Breast epithelium (tissue), 4 donors: ENCODE data around the gene SF3A1. TPM values are rescaled to one million over a fixed set of nuclear protein-coding genes. Genes with fewer than 3 reads are reported as not detected.

Source experiments
- DNase-seq, 2 donors: peaks; one replicate each; pipeline ENCODE4 v3.0.0-alpha.2; 2019; ENCODE audit warnings: low spot score in 2 of 2
- H3K27ac ChIP-seq, 2 donors: fragments of 200-600 bp; sonication (generic) in 1 of 2; one replicate each; pipeline ENCODE4 v1.5.1; 2016 to 2019; ENCODE audit warnings: mild to moderate bottlenecking in 1 of 2
- H3K27me3 ChIP-seq, 2 donors: fragments of 200-600 bp; sonication (generic) in 1 of 2; one replicate each; pipeline versions ENCODE4 v1.5.1 to v1.6.0; 2017 to 2019; ENCODE audit warnings: control low read depth in 1 of 2, mild to moderate bottlenecking in 1 of 2
- H3K36me3 ChIP-seq: fragments of 200-600 bp; one replicate; pipeline ENCODE4 v1.5.1; 2019
- H3K4me1 ChIP-seq, 2 donors: fragments of 200-600 bp; sonication (generic); one replicate each; pipeline ENCODE4 v1.5.1; 2016 to 2019; ENCODE audit warnings: control low read depth in 1 of 2
- H3K4me3 ChIP-seq, 3 donors: fragments of 200-600 bp; sonication (generic); 1 replicate in 2 of 3; 2 replicates in 1 of 3; pipeline ENCODE4 v1.5.1; 2016 to 2019; ENCODE audit warnings: mild to moderate bottlenecking in 3 of 3, moderate library complexity in 2 of 3
- H3K9me3 ChIP-seq, 2 donors: fragments of 200-600 bp; sonication (generic) in 1 of 2; one replicate each; pipeline ENCODE4 v1.5.1; 2016 to 2019; ENCODE audit warnings: control low read depth in 1 of 2
- CTCF ChIP-seq, 3 donors: fragments of 450-650 bp; IDR thresholded peaks; one replicate each; pipeline ENCODE4 v1.5.1; 2016 to 2017; ENCODE audit warnings: antibody characterized with exemption in 3 of 3, mild to moderate bottlenecking in 3 of 3, moderate library complexity in 3 of 3
- POLR2A ChIP-seq: fragments of 450-650 bp; IDR thresholded peaks from one replicate; pipeline ENCODE4 v1.6.1; 2016; ENCODE audit warnings: antibody characterized with exemption, mild to moderate bottlenecking, moderate library complexity
- POLR2AphosphoS5 ChIP-seq, 3 donors: sonication (generic); formaldehyde crosslinking; IDR thresholded peaks; one replicate each; pipeline ENCODE4 v1.6.1; 2017; ENCODE audit warnings: antibody characterized with exemption in 3 of 3
- intact Hi-C: fragments of 100-400 bp; cut with DNase I; formaldehyde crosslinking; loops from one replicate; pipeline ENCODE4 v1.15.1; 2023; ENCODE audit warnings: low total_unique reads
- total RNA-seq, 3 donors: library from RNA; depleted of rRNA; stranded (reverse); fragments of >200 nt; gene quantifications; one replicate each; pipeline ENCODE4 v1.1.0, GENCODE V29; 2016

SF3A1 gene
- total RNA-seq, 3 donors from 2014 or later, result 47.7 to 68.6 (median 47.9) TPM

DNA sequence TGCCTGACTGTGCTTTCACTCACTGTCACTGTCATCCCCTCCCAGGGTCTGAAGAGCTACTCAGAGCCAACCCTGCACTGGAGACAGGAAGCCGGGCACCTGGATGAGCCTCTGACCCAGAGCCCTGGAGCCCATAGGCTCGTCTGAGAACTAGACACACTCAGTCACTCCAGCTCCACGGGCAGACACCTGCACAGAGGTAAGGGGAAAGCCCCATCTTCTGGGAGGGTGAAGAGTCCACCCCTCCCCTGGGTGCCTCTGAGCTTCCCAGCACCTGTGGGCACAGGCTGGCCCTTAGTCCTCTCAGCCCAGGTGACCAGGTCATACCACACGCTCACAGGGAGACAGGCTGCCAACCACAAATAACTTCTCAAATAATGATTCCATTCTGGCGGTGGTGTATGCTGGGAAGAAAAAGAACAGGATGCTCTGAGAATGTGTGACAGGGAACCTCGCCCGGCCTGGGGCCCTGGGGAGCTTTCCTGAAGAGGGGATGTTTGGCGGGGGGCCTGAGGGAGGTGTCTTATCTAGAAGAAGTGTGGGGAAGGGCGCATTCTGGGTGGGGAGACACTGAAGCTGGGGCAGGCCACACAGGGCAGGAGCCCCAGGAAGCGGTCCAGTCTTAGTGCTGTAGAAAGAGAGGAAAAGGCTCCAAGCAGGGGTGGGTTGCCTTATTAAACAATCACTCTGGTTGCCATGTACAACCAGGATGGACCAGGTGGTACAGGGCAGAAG lies 5.4 kb upstream of the SF3A1 start:
- H3K27ac ChIP-seq, result no peak overlapping the region
- H3K9me3 ChIP-seq, result no peaks in the 10 kb centered on the region
- no peaks in the 10 kb centered on the region for H3K36me3 ChIP-seq
- DNase-seq, result no peak
- no peak for TF ChIP-seq POLR2A
- no peak for TF ChIP-seq CTCF (IDR thresholded peaks at IDR 0.05)
- no peak for TF ChIP-seq POLR2AphosphoS5 (IDR thresholded peaks at IDR 0.05)
- no peak overlapping the region for H3K4me3 ChIP-seq
- intact Hi-C loops, result no loop called here
- no peaks in the 10 kb centered on the region for H3K4me1 ChIP-seq
- H3K27me3 ChIP-seq, result no peaks in the 10 kb centered on the region

- intact Hi-C loops, result no loop called here
- no peak for DNase-seq
- Histone ChIP-seq H3K9me3 (no peaks in the 10 kb centered on the region), H3K27ac (no peak overlapping the region), H3K4me3 (no peak overlapping the region), H3K36me3 (no peaks in the 10 kb centered on the region), H3K4me1 (peaks cover 0 to 11% of the 10 kb centered on the region in 2 donors), H3K27me3 (no peaks in the 10 kb centered on the region)
- TF ChIP-seq CTCF (IDR thresholded peaks at IDR 0.05) (no peak), POLR2AphosphoS5 (IDR thresholded peaks at IDR 0.05) (no peak), POLR2A (no peak)
Measured at GRCh38 chr22:30358541-30358940, 1.8 kb upstream of the SF3A1 start.

GRCh38 chr22:30357650-30358215 lies 1.0 kb upstream of the SF3A1 start:
- Histone ChIP-seq H3K4me3 (peak overlapping the region in 2 of 3 donors; percentile 82 to 91), H3K4me1 (peaks cover 0 to 11% of the 10 kb centered on the region in 2 donors), H3K27ac (no peak overlapping the region), H3K9me3 (no peaks in the 10 kb centered on the region), H3K36me3 (no peaks in the 10 kb centered on the region), H3K27me3 (no peaks in the 10 kb centered on the region)
- intact Hi-C loops, result no loop called here
- no peak for DNase-seq
- no peak for TF ChIP-seq POLR2AphosphoS5 (IDR thresholded peaks at IDR 0.05)
- TF ChIP-seq CTCF (IDR thresholded peaks at IDR 0.05), result no peak
- TF ChIP-seq POLR2A, result no peak

- intact Hi-C loops, result no loop called here
- no peaks in the 10 kb centered on the region for H3K27me3 ChIP-seq
- no peaks in the 10 kb centered on the region for H3K9me3 ChIP-seq
- H3K4me1 ChIP-seq, result peaks cover 0 to 11% of the 10 kb centered on the region in 2 donors
- peak overlapping the region; percentile 98 to 99 for H3K27ac ChIP-seq
- H3K4me3 ChIP-seq, result peak overlapping the region; percentile 82 to 97 (median 91)
- no peak for TF ChIP-seq POLR2A
- no peak for TF ChIP-seq CTCF (IDR thresholded peaks at IDR 0.05)
- no peak for TF ChIP-seq POLR2AphosphoS5 (IDR thresholded peaks at IDR 0.05)
- no peaks in the 10 kb centered on the region for H3K36me3 ChIP-seq
- no peak for DNase-seq
Measured at GRCh38 chr22:30357236-30357570, 509 bp upstream of the SF3A1 start.

GRCh38 chr22:30354644-30355043 lies 2.0 kb downstream of the SF3A1 start:
- no peak for DNase-seq
- Histone ChIP-seq H3K4me3 (peak overlapping the region in 1 of 3 donors; percentile 91), H3K9me3 (no peaks in the 10 kb centered on the region), H3K36me3 (no peaks in the 10 kb centered on the region), H3K4me1 (peaks cover 0 to 11% of the 10 kb centered on the region in 2 donors), H3K27ac (peak overlapping the region in 1 of 2 donors; percentile 56), H3K27me3 (no peaks in the 10 kb centered on the region)
- TF ChIP-seq POLR2AphosphoS5 (IDR thresholded peaks at IDR 0.05) (no peak), POLR2A (no peak), CTCF (IDR thresholded peaks at IDR 0.05) (no peak)
- intact Hi-C loops, result no loop called here
